Common myeloid progenitor, CD34-positive (primary cell): ENCODE measurements around the gene DGLUCY.

Experiments used
- CTCF ChIA-PET: fragments of 350-600 bp; sonication (Branson Sonifier 250); formaldehyde crosslinking; loops from one replicate; lab custom pipeline; 2021; ENCODE audit warnings: antibody characterized with exemption; lab: Charles Lee
- POLR2A ChIA-PET: fragments of 350-600 bp; sonication (Branson Sonifier 250); formaldehyde crosslinking; loops from one replicate; lab custom pipeline; 2021; ENCODE audit warnings: antibody characterized with exemption; lab: Charles Lee
- DNase-seq, 3 donors: peaks; one replicate each; pipeline versions ENCODE4 v3.0.0 to v3.0.0-alpha.2; 2013
- H3K27ac ChIP-seq, 2 experiments: 1 replicate in 1 of 2; 2 replicates in 1 of 2; pipeline ENCODE4 v1.7.0; 2013; ENCODE audit warnings: inconsistent platforms in 2 of 2, low read length in 2 of 2, mild to moderate bottlenecking in 2 of 2, low read depth in 1 of 2, moderate library complexity in 1 of 2; ENCODE audit not compliant: severe bottlenecking in 2 of 2, insufficient read depth in 1 of 2, poor library complexity in 1 of 2
- H3K27me3 ChIP-seq, 5 experiments: replicated peaks in 2 of 5; 1 replicate in 3 of 5; 2 replicates in 2 of 5; pipeline versions ENCODE4 v1.6.1 to v1.7.0; 2013; ENCODE audit warnings: low read length in 4 of 5, mild to moderate bottlenecking in 2 of 5, moderate library complexity in 2 of 5, inconsistent platforms in 1 of 5; ENCODE audit not compliant: insufficient read depth in 5 of 5, control insufficient read depth in 4 of 5
- H3K36me3 ChIP-seq, 4 experiments: 1 replicate in 2 of 4; 2 replicates in 2 of 4; pipeline versions ENCODE4 v1.6.1 to v1.7.0; 2013; ENCODE audit warnings: low read length in 3 of 4, control low read depth in 1 of 4, mild to moderate bottlenecking in 1 of 4; ENCODE audit not compliant: control insufficient read depth in 4 of 4, insufficient read depth in 4 of 4
- H3K4me1 ChIP-seq, 4 experiments: 1 replicate in 3 of 4; 2 replicates in 1 of 4; pipeline versions ENCODE4 v1.6.1 to v1.7.1; 2013; ENCODE audit warnings: low read length in 3 of 4, mild to moderate bottlenecking in 3 of 4, control low read depth in 1 of 4, inconsistent platforms in 1 of 4, moderate library complexity in 1 of 4; ENCODE audit not compliant: control insufficient read depth in 4 of 4, insufficient read depth in 4 of 4; ENCODE audit errors: control extremely low read depth in 1 of 4
- H3K4me3 ChIP-seq, 7 experiments: 1 replicate in 4 of 7; 2 replicates in 3 of 7; pipeline versions ENCODE4 v1.5.1 to v1.7.0; 2013; ENCODE audit warnings: mild to moderate bottlenecking in 7 of 7, low read length in 6 of 7, moderate library complexity in 6 of 7, inconsistent platforms in 2 of 7, low read depth in 2 of 7, control low read depth in 1 of 7; ENCODE audit not compliant: insufficient read depth in 4 of 7, control insufficient read depth in 1 of 7; ENCODE audit errors: extremely low read depth in 1 of 7
- H3K9me3 ChIP-seq, 5 experiments: 1 replicate in 4 of 5; 2 replicates in 1 of 5; pipeline versions ENCODE4 v1.6.1 to v1.7.1; 2013; ENCODE audit warnings: low read length in 4 of 5, mild to moderate bottlenecking in 2 of 5, inconsistent platforms in 1 of 5, low read depth in 1 of 5, moderate library complexity in 1 of 5; ENCODE audit not compliant: control insufficient read depth in 4 of 5, insufficient read depth in 2 of 5; ENCODE audit errors: control extremely low read depth in 1 of 5
- WGBS: methylation state at CpG from one replicate; pipeline ENCODE4 v1.1.5; 2013; ENCODE audit not compliant: insufficient coverage; 5-methylcytosine and 5-hydroxymethylcytosine counted together

DGLUCY gene

DNA sequence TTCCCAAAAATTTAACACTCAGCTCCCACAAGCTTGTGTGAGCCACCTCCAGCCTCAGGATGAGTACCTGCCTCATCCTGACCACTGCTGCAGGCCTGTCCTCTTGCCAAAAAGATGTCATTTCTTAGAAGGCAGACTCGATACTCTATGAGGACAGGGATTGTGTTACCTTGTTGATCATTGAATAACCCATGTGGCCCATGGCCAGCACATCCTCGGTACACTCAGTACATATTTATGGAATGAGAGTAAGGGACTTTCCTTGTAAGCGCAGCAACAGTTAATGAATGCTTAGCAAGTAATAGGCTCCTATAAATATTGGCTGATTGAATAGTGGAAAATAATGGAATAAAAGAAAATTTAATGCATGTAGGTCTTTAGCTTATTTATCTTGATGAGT lies 15.3 kb upstream of the DGLUCY start:
- no peak for DNase-seq
- H3K27me3 ChIP-seq, result no peaks in the 10 kb centered on the region
- no peaks in the 10 kb centered on the region for H3K9me3 ChIP-seq
- H3K27ac ChIP-seq, result no peak overlapping the region
- WGBS, result 100% methylated on average over 1 of the region's 3 CpGs
- H3K4me1 ChIP-seq, result no peaks in the 10 kb centered on the region
- no peaks in the 10 kb centered on the region for H3K36me3 ChIP-seq
- ChIA-PET CTCF (interaction anchor here (0.6 to 1.1 kb wide), 2 partner anchors 26 to 353 kb away, joined by 3 read pairs; no protein-coding TSS in a partner anchor), POLR2A (no interaction called here)
- no peak overlapping the region for H3K4me3 ChIP-seq

DNA sequence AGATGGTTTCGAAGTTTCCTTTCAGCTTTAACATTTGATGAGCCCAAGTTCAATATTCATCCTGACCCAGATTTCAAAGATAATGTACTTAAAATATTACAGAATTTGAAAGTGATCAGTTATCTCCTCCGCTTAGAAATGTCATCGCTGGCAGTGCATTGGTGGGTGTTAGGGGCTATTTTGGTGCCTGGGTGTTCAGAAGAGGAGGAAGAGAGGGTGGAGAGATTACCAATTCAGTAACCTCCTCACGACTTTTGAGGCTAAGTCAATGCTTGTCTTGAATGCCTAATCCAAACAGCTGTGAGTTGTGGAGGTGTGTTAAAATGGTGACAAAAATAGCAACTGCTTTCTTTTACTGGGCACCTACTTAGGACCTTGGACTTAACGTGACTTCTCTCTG lies 13.8 kb upstream of the DGLUCY start:
- CTCF ChIA-PET, result interaction anchor here (1.1 kb wide), 1 partner anchor 13 kb away, joined by 3 read pairs; the partner anchor contains the start of gene DGLUCY
- 100% methylated on average over 4 of the region's 5 CpGs for WGBS

DNA sequence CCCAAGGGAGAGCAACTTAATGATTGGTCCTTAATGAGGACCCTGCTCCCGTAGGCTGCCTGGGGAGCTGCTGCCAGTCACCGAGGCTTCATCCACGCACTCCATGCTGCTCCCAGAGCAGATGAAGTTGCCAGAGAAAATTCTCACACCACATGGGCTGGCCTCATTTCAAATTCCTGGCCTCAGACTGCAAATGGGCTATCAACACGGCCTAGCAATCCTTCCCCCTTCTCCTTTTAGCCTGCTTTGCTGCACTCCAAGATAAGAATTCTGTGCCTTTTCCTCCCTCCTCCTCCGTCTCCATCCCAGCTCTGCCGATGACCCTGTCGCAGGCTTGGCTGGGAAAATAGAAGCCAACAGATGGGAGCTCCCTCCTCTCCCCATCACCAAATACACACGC lies 10.8 kb upstream of the DGLUCY start:
- CTCF ChIA-PET, result interaction anchor here (1.5 to 2.4 kb wide), 2 partner anchors 11 to 16 kb away, joined by 3 to 9 read pairs; partner anchors contain the start of gene DGLUCY
- POLR2A ChIA-PET, result no interaction called here
- DNase-seq, result no peak

More for the DNA sequence above, 13.8 kb upstream of the DGLUCY start:
- DNase-seq, result no peak
- Histone ChIP-seq H3K36me3 (no peaks in the 10 kb centered on the region), H3K4me1 (no peaks in the 10 kb centered on the region), H3K27ac (no peak overlapping the region), H3K27me3 (no peaks in the 10 kb centered on the region), H3K4me3 (no peak overlapping the region), H3K9me3 (no peaks in the 10 kb centered on the region)
- POLR2A ChIA-PET, result no interaction called here

GRCh38 chr14:91108941-91109611 lies 4.8 kb upstream of the DGLUCY start:
- peak overlapping the region; percentile 16 to 64 for H3K27ac ChIP-seq
- H3K4me1 ChIP-seq, result peaks cover 11 to 46% (median 33%) of the 10 kb centered on the region in 4 experiments
- peak; percentile 31 to 83 (median 78) for DNase-seq
- H3K4me3 ChIP-seq, result peak overlapping the region in 4 of 7 experiments; percentile 26 to 39 (median 34)
- H3K27me3 ChIP-seq, result no peaks in the 10 kb centered on the region
- ChIA-PET POLR2A (no interaction called here), CTCF (interaction anchor here (1.8 kb wide), 1 partner anchor 50 kb away, joined by 4 read pairs; no protein-coding TSS in a partner anchor)
- H3K36me3 ChIP-seq, result no peaks in the 10 kb centered on the region
- H3K9me3 ChIP-seq, result no peaks in the 10 kb centered on the region
- WGBS, result 46% methylated on average over 4 of the region's 7 CpGs

More for the DNA sequence above, 10.8 kb upstream of the DGLUCY start:
- H3K36me3 ChIP-seq, result no peaks in the 10 kb centered on the region
- no peak overlapping the region for H3K27ac ChIP-seq
- H3K9me3 ChIP-seq, result no peaks in the 10 kb centered on the region
- 98% methylated on average over 8 of the region's 8 CpGs for WGBS
- peaks cover 0 to 5% (median 2%) of the 10 kb centered on the region in 4 experiments for H3K4me1 ChIP-seq
- H3K27me3 ChIP-seq, result no peaks in the 10 kb centered on the region
- no peak overlapping the region for H3K4me3 ChIP-seq

GRCh38 chr14:91111443-91111842 lies 2.4 kb upstream of the DGLUCY start:
- no peak overlapping the region for H3K4me3 ChIP-seq
- WGBS, result 88% methylated on average over 1 of the region's 1 CpG
- peaks cover 19 to 69% (median 53%) of the 10 kb centered on the region in 4 experiments for H3K4me1 ChIP-seq
- ChIA-PET POLR2A (interaction anchor here (0.8 kb wide), 1 partner anchor 173 kb away, joined by 3 read pairs; no protein-coding TSS in a partner anchor), CTCF (no interaction called here)
- H3K9me3 ChIP-seq, result no peaks in the 10 kb centered on the region
- no peak overlapping the region for H3K27ac ChIP-seq
- H3K36me3 ChIP-seq, result peaks cover 0 to 4% (median 0%) of the 10 kb centered on the region in 4 experiments
- DNase-seq, result no peak
- H3K27me3 ChIP-seq, result no peaks in the 10 kb centered on the region

DNA sequence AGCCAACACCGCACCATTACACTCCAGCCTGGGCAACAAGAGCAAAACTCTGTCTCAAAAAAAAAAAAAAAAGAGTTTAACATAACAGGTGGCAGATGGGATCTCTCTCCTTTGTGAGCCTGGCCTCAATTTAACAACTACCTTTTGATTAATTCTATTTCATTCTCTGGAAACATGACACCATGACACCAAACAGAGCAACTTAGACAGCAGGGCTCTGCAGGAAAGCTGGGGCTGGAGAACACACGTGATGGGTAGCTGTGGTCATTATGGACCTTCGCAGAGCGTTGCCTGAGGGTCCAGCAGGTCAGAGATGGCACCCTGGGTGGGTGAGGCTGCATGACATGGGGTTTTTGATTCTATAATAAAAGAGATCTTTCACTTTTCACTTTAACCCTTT lies 1.7 kb upstream of the DGLUCY start:
- Histone ChIP-seq H3K36me3 (peaks cover 0 to 7% (median 0%) of the 10 kb centered on the region in 4 experiments), H3K27me3 (no peaks in the 10 kb centered on the region), H3K27ac (no peak overlapping the region), H3K4me3 (no peak overlapping the region), H3K4me1 (peaks cover 19 to 74% (median 59%) of the 10 kb centered on the region in 4 experiments), H3K9me3 (no peaks in the 10 kb centered on the region)
- DNase-seq, result no peak
- no CpG with 5 or more reads among the region's 4 CpGs for WGBS
- POLR2A ChIA-PET, result no interaction called here
- CTCF ChIA-PET, result interaction anchor here (0.6 kb wide), 1 partner anchor 649 kb away, joined by 4 read pairs; no protein-coding TSS in a partner anchor
